ENCODE data around the gene GBP1. TPM values are rescaled to one million over a fixed set of nuclear protein-coding genes. Genes with fewer than 3 reads are reported as not detected.

Gene GBP1
- polyA plus RNA-seq, result 0.74 and 1.7 TPM in 2 replicates

GRCh38 chr1:89065079-89065868 lies at the start of gene GBP1:
GBP1 (minus strand) TSS chr1:89065208; CDS start chr1:89063234, 1,974 bp downstream.

GRCh38 chr1:89022167-89022959 lies 42.6 kb downstream of the GBP1 start, which contains the start of gene GBP3:
GBP3 (minus strand) TSS chr1:89022866; CDS start chr1:89020721, 2,145 bp downstream.

Other genes starting within 250 kb of the GBP1 start
- 102 and 156 TPM in 2 replicates for gene GTF2B, start 173.6 kb downstream of the GBP1 start, polyA plus RNA-seq
- gene KYAT3, start 72.6 kb downstream of the GBP1 start, polyA plus RNA-seq, result 33.2 and 45.6 TPM in 2 replicates
- 2.9 and 3.7 TPM in 2 replicates for gene RBMXL1, start 72.6 kb downstream of the GBP1 start, polyA plus RNA-seq
- 1.9 and 2.7 TPM in 2 replicates for gene GBP3, start 42.3 kb downstream of the GBP1 start, polyA plus RNA-seq
- not detected in 2 replicates for gene GBP2, start 60.9 kb upstream of the GBP1 start, polyA plus RNA-seq
- 0.13 TPM in 1 of 2 replicates, not detected in the other for gene GBP7, start 110.8 kb upstream of the GBP1 start, polyA plus RNA-seq
- gene GBP4, start 133.7 kb upstream of the GBP1 start, polyA plus RNA-seq, result 0.07 and 0.13 TPM in 2 replicates
- not detected in 2 replicates for gene GBP5, start 207.7 kb upstream of the GBP1 start, polyA plus RNA-seq